Activated naive CD8-positive, alpha-beta T cell treated with anti-CD3 and anti-CD28 coated beads for 36 hours (primary cell): ENCODE results near the gene CD151. TPM values are rescaled to one million over a fixed set of nuclear protein-coding genes. Genes with fewer than 3 reads are reported as not detected.

Experiments
- DNase-seq: peaks from one replicate; pipeline ENCODE4 v3.0.0; 2021
- H3K27ac Mint-ChIP-seq: one replicate; pipeline ENCODE4 v1.8.0; 2022; ENCODE audit warnings: mild to moderate bottlenecking, moderate library complexity, mixed read lengths
- H3K27me3 Mint-ChIP-seq: one replicate; pipeline ENCODE4 v1.8.0; 2022; ENCODE audit warnings: mild to moderate bottlenecking, mixed read lengths
- H3K36me3 Mint-ChIP-seq: one replicate; pipeline ENCODE4 v1.8.0; 2021; ENCODE audit warnings: mild to moderate bottlenecking, mixed read lengths
- H3K4me1 Mint-ChIP-seq: one replicate; pipeline ENCODE4 v1.8.0; 2021; ENCODE audit warnings: mixed read lengths
- H3K4me3 Mint-ChIP-seq: one replicate; pipeline ENCODE4 v1.8.0; 2022; ENCODE audit warnings: mild to moderate bottlenecking, moderate library complexity, mixed read lengths
- H3K9me3 Mint-ChIP-seq: one replicate; pipeline ENCODE4 v1.8.0; 2022; ENCODE audit warnings: mixed read lengths
- total RNA-seq, 2 experiments: library from RNA; stranded (reverse); gene quantifications; one replicate each; pipeline ENCODE4 v1.2.3, GENCODE V29; 2021

The CD151 gene
- total RNA-seq, 2 experiments from 2014 or later, result 47.3 to 51.1 TPM

DNA sequence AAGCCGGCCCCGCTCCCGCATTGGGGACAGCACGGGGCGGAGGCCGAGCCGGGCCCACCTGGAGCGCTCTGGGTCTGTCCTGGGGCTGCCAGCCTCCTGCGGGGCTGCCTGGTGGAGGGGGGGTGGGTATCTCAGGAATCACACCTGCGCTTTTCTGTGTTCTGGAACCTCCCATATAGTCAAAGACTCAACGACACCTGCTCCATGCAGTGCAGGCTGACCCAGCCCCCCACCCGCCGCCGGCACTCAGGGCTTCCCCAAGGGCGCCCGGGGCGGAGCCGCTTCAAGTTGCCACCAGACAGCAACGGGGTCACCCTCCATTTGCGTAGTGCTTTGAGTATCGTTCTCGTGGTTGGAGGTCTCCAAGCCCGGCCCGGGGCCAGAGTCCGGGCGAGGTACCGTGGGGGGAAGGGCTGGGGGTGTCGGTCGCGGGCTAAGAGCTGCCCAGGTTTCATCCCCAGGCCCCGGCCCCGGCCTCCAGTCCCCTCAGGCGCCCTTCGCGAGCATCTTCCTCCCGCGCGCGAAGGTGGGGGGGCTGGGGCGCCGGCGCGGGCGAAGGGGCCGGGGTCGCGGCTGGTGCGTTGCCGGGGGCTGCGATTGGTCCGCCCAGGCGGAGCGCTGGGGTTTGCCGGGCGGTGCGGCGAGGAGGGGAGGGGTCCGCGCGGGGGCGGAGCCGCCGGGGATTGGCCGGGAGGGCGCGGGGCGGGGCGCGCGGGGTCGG lies 16.5 kb downstream of the CD151 start:
- no peak for DNase-seq
- peaks cover 4% of the 10 kb centered on the region for H3K4me1 Mint-ChIP-seq
- no peaks in the 10 kb centered on the region for H3K36me3 Mint-ChIP-seq
- no peak overlapping the region for H3K27ac Mint-ChIP-seq
- peak overlapping the region; percentile 73 for H3K4me3 Mint-ChIP-seq
- H3K9me3 Mint-ChIP-seq, result no peaks in the 10 kb centered on the region
- H3K27me3 Mint-ChIP-seq, result no peaks in the 10 kb centered on the region

DNA sequence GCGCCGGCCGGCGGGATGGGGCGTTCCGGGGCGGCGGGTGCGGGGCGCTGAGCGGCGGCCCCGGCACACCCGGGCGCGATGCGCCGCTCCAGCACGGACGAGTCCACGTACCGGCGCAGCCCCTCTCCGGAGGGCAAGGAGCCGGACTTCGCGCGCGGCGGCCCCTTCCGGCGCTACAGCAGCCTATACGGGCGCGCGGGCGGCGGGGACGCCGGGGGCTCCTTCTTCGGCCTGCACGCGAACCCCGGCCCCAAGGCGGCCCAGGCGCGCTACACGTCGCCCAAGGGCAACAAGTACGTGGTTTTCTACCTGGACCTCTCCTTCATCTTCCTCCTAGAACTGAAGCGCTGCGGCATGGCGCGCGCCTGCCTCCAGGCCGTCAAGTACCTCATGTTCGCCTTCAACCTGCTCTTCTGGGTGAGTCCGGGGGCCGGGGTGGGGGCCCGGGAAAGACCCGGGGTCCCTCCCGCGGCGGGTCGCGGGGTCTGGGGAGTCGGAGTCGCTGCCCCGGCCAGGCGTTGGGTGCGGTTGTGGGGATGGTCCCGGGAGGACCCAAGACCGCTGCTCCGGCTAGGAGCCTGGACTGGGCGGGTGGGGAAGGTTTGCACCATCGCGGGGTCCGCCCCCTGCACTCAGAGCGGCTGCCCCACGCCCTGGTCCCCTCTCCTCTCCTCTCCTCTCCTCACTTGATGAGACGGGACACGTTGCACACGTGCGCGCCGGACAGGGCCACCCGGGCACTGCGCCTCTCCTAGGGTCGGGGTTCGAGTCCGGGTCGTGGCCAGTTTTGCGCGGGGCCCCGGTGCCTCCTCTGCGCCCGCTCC lies 17.4 kb downstream of the CD151 start:
- Mint-ChIP-seq H3K4me3 (peak overlapping the region; percentile 45), H3K4me1 (peaks cover 4% of the 10 kb centered on the region), H3K36me3 (no peaks in the 10 kb centered on the region), H3K9me3 (no peaks in the 10 kb centered on the region), H3K27ac (no peak overlapping the region), H3K27me3 (no peaks in the 10 kb centered on the region)
- no peak for DNase-seq

DNA sequence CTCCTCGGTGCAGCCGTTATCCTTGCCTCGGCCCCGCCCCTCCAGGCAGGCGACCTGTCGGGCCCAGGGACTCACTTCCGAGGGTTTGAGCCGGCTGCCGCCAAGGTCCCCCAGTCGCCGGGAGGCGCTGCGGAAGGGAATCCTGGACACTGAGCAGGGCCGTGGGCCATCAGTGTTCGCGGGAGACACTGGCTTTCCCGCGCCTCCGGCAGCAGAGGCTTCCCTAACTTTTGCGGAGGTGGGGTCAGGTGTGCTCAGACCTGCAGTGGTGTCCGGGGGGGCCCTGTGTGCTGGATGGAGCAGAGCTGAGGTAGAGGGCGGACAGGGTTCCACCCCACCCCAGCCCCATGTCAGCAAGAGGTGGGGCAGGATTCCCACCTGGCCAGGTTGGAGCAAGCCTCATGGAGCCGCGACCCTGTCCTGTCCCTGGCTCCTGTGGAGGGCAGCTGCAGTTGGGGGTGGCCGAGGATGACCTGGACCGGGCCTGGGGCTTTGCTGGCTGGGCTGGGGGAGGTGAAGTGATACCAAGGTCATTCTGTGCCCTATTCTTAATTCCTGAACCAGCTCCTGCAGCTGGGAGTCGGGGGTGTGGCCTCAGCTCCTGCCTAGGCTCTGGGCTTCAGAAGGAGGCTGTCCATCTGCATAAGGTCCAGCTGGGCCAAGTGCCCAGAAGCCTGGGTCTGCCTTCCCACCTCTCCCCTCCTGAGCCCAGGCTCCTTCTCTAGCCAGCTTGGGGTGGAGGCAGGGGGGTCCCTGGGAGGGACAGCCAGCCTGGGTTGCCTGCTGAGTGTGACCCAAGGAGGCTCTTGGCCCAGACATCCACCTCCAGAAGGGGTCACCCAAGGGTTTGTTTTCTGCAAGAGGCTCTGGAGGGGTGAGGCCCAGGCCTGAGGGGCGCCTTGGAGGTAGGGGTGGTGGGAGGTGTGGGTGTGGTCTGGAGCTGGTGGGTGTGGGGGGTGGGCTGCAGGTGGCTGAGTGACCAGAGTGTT lies 18.3 kb downstream of the CD151 start:
- Mint-ChIP-seq H3K4me3 (no peak overlapping the region), H3K4me1 (peaks cover 4% of the 10 kb centered on the region), H3K36me3 (no peaks in the 10 kb centered on the region), H3K27ac (no peak overlapping the region), H3K9me3 (no peaks in the 10 kb centered on the region), H3K27me3 (no peaks in the 10 kb centered on the region)
- no peak for DNase-seq

DNA sequence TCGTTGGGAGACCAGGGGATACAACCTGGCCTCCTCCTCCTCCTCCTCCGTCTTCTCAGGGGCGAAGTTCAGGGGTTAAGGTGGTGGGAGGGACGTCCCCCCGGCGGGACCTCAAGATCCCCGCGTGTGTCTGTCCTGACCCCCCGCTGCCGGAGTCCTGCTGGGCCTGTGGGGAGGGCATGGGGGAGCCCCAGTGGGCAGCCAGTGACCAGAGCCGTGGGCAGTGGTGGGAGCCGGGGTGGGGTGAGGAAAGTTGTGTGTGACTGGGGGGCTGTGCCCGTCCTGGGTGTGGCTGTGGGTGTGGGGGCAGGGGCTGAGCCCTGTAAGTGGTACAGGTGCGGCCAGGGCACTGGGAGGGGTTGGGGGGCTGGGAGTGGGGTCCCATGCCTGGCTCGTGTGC lies 20.0 kb downstream of the CD151 start:
- Mint-ChIP-seq H3K27ac (no peak overlapping the region), H3K27me3 (no peaks in the 10 kb centered on the region), H3K9me3 (no peaks in the 10 kb centered on the region), H3K4me3 (no peak overlapping the region), H3K4me1 (peaks cover 4% of the 10 kb centered on the region), H3K36me3 (no peaks in the 10 kb centered on the region)
- no peak for DNase-seq

DNA sequence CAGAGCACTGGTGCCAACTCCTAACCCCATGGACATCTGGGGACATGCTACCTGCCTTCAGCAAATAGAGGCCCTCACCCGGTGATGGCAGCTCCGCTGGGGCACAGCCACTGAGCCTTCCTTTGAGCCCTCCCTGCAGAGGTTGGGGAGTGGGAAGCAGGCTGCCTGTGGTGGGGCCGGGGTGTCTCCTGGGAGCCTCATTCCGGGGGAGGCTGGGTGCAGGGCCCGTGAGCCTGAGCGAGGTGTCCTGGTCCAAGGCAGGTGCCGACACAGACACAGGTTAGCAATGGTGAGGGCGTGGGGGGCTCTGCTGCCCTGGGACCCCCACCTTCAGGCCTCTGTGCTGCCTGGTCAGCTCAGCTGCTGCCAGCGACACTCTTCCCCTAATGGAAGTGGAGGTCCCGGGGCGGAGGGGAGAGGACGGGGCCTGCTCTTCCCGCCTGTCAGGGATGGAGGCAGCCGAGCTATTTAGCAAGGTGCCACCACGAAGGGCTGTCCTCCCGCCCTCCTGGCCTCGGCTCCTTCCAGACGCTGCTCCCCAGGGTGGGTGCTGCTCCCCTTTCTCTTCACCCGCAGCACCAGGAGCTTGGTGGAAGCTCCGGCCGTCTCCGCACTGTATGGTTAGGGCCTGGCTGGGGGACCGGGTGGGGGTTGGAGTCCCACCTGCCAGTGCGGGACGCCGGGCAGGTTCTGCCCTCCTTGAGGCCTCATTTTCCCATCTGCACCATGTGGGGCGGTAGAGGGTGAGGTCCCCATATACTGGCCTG lies 21.1 kb downstream of the CD151 start:
- Mint-ChIP-seq H3K4me1 (no peaks in the 10 kb centered on the region), H3K9me3 (no peaks in the 10 kb centered on the region), H3K27me3 (no peaks in the 10 kb centered on the region), H3K4me3 (no peak overlapping the region), H3K36me3 (no peaks in the 10 kb centered on the region), H3K27ac (no peak overlapping the region)
- DNase-seq, result no peak

DNA sequence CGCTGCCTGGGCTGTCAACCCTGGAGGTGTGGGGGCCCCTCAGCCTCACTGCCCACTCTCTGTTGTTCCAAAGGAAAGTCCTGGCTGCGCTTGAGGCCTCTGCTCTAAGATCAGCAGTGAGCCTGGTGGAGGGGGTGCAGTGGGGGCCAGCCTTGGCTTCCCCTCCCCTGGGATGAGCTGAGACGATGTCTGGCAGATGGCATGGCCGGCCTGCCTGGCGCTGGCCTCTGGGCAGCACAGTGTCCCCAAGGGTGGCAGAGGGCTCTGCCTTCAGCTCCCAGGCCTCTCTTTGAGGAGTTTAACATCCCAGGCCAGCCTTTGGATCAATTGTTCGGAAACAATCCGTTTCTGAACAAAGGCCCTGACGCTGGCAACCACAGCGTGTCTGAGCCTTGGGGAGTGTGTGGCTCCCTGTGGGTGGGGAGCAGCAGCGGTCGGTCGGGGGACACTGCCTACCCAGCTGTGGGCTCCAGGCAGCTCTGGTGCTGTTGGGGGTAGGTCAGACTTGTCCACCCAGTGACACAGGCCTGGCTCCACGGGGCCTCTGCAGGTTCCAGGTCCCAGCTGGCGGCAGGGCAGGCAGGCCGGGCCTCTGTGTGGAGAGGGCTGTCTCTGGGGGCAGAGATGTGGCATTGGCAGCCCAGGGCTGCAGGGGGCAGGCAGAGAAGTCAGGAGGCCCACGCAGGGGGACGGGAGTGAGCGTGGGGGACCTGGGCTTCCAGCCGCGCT lies 22.0 kb downstream of the CD151 start:
- H3K27ac Mint-ChIP-seq, result no peak overlapping the region
- no peak overlapping the region for H3K4me3 Mint-ChIP-seq
- H3K36me3 Mint-ChIP-seq, result no peaks in the 10 kb centered on the region
- no peak for DNase-seq
- H3K9me3 Mint-ChIP-seq, result no peaks in the 10 kb centered on the region
- H3K27me3 Mint-ChIP-seq, result no peaks in the 10 kb centered on the region
- peaks cover 2% of the 10 kb centered on the region for H3K4me1 Mint-ChIP-seq

DNA sequence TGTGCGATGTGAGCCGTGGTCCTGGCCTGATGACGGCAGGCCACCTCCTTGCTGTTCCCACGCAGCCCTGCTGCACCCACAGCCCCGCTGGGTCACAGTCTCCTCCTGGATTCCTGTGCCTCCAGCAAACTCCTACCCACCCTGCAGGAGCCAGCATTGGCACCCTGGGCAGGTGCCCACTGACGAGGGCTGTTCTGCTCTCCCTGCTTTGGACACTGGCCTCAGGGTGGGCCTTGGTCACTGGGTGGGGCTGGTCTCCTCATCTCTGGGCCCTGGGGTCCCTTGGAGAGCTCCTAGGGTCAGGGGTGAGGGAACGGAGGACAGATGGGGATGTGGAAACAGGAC lies 22.6 kb downstream of the CD151 start:
- Mint-ChIP-seq H3K27me3 (no peaks in the 10 kb centered on the region), H3K4me3 (no peak overlapping the region), H3K4me1 (peaks cover 2% of the 10 kb centered on the region), H3K9me3 (no peaks in the 10 kb centered on the region), H3K27ac (no peak overlapping the region), H3K36me3 (no peaks in the 10 kb centered on the region)
- DNase-seq, result no peak

DNA sequence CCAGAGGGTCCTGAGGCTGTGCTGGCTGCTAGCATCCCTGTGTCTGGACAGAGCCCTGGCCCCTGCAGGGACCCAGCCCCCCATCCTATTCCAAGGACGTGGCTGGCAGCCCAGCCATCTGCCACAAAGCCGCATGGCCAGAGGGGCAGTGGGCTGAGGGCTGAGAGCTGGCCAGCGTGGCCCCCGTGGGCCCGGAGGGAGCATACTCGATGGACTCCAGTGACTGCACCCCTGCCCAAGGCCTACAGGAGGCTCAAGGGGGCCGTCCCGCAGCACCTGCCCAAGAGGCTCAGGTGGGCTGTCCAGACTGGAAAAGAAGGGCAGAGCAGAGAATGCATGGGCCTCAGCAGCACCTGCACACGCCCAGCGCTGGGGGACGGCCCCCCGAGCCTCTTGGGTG lies 23.0 kb downstream of the CD151 start:
- H3K4me1 Mint-ChIP-seq, result peaks cover 2% of the 10 kb centered on the region
- H3K27me3 Mint-ChIP-seq, result no peaks in the 10 kb centered on the region
- no peak overlapping the region for H3K27ac Mint-ChIP-seq
- no peaks in the 10 kb centered on the region for H3K9me3 Mint-ChIP-seq
- H3K36me3 Mint-ChIP-seq, result no peaks in the 10 kb centered on the region
- no peak for DNase-seq
- H3K4me3 Mint-ChIP-seq, result no peak overlapping the region

DNA sequence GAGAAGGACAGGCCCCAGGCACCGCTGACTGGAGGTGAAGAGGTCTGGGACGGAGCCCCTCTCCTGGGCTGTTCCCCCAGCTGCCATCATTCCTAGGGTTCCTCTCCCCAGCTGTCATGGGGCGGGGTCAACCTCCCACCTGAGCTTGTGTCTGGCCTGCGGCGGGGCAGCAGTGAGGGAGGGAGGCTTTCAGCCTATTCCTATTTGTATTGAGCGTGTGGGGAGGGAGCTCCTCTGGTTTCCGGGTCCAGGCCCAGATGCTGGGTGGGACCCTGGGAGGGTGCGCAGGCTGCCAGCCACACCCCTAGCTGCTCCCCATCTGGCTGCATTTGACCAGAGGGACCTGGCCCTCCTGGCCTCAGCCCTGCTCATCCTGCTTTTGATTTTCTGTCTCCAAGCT lies 23.6 kb downstream of the CD151 start:
- Mint-ChIP-seq H3K27ac (no peak overlapping the region), H3K4me3 (no peak overlapping the region), H3K36me3 (no peaks in the 10 kb centered on the region), H3K4me1 (peaks cover 2% of the 10 kb centered on the region), H3K27me3 (no peaks in the 10 kb centered on the region), H3K9me3 (no peaks in the 10 kb centered on the region)
- no peak for DNase-seq

DNA sequence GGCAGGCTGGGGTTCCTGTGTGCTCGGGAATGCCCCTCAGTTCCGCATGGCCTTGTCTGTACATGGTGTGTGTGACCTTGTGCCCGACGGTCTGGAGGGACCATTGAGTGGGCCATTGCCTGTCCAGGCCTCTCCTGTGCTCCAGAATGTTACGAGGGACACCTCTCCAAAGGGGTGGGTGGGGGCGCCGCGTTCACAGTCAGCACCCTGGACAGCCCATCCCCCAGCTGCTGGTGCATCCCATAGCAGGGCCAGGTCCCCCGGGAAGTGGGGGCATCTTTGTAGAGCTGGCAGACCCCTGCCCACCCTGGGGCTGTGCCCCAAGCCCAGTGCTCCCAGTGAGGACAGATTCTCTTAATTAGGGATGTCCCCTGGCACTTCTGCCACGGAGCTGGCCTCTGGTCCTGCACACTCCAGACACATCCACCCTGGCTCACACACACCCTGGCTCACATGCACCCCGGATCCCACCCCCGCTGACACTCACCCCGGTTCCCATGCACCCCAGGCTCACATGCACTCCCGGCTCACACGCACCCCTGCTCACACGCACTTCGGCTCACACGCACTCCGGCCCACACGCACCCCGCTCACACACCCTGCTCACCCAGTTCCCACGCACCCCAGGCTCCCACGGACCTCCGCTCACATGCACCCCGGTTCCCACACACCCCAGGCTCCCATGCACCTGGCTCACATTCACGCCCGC lies 25.5 kb downstream of the CD151 start:
- H3K9me3 Mint-ChIP-seq, result no peaks in the 10 kb centered on the region
- no peaks in the 10 kb centered on the region for H3K36me3 Mint-ChIP-seq
- DNase-seq, result no peak
- no peaks in the 10 kb centered on the region for H3K27me3 Mint-ChIP-seq
- no peak overlapping the region for H3K4me3 Mint-ChIP-seq
- no peak overlapping the region for H3K27ac Mint-ChIP-seq
- H3K4me1 Mint-ChIP-seq, result peaks cover 2% of the 10 kb centered on the region

DNA sequence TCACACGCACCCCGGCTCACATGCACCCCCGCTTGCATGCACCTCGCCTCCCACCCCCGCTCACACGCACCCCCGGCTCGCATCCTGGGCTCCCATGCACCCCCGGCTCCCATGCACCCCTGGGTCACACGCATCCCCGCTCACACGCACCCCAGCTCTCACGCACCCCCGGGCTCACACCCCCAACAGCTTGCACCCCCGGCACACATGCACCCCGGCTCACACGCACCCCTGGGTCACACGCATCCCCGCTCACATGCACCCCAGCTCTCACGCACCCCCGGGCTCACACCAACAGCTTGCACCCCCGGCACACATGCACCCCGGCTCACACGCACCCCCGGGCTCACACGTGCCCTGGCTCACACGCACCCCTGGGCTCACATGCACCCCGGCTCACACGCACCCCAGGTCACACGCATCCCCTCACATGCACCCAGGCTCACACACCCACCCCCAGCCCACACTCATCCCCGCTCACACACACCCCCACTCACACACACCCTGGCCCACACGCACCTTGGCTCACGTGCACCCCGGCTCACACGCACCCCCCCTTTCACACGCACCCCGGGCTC lies 26.1 kb downstream of the CD151 start:
- no peak overlapping the region for H3K4me3 Mint-ChIP-seq
- H3K27ac Mint-ChIP-seq, result no peak overlapping the region
- H3K36me3 Mint-ChIP-seq, result no peaks in the 10 kb centered on the region
- no peak for DNase-seq
- H3K4me1 Mint-ChIP-seq, result peaks cover 2% of the 10 kb centered on the region
- no peaks in the 10 kb centered on the region for H3K27me3 Mint-ChIP-seq
- no peaks in the 10 kb centered on the region for H3K9me3 Mint-ChIP-seq

DNA sequence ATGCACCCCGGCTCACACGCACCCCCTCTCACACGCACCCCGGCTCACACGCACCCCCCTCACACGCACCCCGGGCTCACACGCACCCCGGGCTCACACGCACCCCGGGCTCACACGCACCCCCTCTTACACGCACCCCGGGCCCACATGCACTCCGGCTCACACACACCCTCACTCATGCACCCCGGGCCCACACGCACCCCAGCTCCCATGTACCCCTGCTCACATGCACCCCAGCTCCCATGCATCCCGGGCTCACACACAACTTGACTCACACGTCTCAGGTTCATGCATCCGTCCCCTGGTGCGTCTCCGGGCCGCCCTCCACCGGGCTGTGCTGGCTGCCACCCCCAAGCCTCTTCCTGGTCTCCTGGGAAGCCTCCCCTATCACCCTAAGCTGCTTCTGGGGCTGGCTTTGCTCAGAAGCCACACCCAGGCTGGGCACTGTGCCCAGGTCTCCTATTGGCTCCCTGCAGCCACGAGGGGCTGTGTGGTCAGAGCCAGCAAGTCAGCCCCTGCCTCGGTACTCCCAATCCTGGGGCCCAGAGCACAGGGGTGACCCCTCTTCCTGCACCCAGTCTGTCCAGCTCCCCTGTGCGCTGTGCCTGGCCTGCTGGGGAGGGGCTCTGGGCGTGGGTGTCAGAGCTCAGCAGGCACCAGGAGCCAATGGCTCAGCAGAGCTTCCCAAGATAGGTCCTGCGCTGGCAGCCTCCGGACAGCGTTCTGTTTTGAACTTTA lies 26.8 kb downstream of the CD151 start:
- no peak for DNase-seq
- no peaks in the 10 kb centered on the region for H3K9me3 Mint-ChIP-seq
- H3K27ac Mint-ChIP-seq, result no peak overlapping the region
- H3K36me3 Mint-ChIP-seq, result no peaks in the 10 kb centered on the region
- no peaks in the 10 kb centered on the region for H3K27me3 Mint-ChIP-seq
- peaks cover 2% of the 10 kb centered on the region for H3K4me1 Mint-ChIP-seq
- no peak overlapping the region for H3K4me3 Mint-ChIP-seq
